Measurements from ENCODE around the gene ZNF77.
"Not testable (repeated sequence)": the region's sequence is repeated elsewhere in the genome, so short reads cannot be mapped to it uniquely, and the experiment has no call there.

Gene ZNF77

DNA sequence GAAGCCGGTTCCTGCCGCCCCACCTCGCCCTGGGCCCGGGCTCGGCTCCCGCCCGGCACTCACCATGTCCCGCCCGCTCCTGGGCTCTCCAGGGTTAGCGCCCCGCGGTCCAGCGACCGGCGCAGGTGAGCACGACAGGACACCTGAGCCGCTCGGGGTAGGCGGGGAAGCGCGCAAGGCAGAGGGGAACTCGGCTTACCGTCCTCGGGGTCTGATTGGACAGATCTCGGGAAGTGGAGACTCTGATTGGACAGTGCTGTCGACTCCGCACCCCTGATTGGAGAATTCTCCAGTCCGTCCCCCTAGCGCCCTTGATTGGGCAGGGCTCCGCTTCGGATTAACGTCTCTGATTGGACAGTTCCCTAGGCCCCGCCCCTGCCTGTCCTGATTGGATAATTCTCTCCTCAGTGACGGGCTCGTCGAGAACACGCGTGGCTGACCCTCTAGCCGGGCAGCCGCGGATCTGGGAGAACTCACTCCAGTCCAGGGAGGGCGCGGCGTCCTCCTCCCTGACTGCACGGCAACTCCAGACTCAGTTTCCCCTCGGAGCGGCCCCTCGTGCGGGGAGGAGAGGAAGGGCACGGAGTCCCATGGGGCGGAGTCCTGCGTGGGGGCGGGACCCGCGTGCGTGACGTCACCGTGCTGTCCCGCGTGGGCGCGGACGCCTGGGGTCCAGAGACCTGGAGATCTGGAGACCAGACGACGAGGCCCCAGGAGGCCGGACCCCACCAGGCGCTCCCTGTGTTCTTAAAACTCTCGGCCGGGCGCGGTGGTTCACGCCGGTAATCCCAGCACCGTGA lies at the start of gene ZNF77:
ZNF77 (minus strand) TSS at position 197 of the 800 bp plus-strand sequence; CDS start at position 66, 131 bp downstream.
- DNase-seq = peak; percentile 96

GRCh38 chr19:2993579-2993978 lies 48.8 kb upstream of the ZNF77 start:
- no peak for DNase-seq

DNA sequence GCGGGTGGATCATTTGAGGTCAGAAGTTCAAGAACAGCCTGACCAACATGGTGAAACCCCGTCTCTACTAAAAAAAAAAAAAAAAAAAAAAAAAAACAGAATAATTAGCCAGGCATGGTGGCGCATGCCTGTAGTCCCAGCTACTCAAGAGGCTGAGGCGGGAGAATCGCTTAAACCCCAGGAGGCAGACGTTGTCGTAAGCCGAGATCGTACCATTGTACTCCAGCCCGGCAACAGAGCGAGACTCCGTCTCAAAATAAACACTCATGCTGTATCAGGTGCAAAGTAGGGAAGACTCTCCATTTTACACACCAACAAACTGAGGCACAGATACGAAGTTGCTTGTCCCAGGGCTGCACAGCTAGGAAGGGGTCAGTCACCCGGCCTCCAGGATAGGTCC lies 48.2 kb upstream of the ZNF77 start:
- DNase-seq = no peak

GRCh38 chr19:2992333-2992732 lies 47.6 kb upstream of the ZNF77 start:
- DNase-seq = not testable (repeated sequence)

GRCh38 chr19:2989236-2989946 lies 44.6 kb upstream of the ZNF77 start:
- DNase-seq = no peak

DNA sequence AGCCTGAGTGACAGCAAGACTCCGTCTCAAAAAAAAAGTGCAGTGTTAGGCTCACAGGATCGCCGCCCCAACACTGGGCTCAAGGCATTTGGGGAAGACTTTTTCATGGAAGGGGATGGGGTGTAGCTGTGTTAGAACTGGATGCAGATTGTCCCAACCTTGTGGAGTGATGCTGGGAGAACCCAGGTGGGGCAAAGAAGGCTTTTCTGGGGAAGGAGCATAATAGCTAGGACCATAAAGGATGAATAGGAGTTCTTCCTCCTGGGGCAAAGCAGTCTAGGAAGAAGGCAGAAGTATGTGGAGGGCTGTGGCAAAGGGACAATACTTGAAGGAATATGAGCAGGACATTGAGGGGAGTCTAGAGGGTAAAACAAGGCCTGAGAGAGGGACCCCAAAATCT lies 43.8 kb upstream of the ZNF77 start:
- no peak for DNase-seq

DNA sequence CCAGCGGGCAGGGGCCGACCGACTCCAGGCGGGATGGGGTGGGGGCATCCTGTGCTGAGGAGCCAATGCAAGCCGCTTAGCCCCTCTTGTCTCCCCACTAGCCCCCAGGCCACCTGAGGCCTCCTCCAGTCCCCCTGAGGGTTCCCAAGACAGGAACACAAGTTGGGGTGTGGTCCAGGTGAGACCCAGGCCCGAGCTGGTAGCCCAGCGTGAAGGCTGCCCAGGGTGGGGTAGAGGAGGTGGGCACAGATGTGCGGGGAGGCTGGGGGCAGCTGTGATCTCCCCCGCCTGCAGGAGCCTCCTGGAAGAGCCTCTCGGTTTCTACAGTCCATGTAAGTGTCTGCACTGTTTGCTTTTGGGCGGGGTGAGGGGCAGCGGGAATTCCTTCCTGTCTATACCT lies 43.0 kb upstream of the ZNF77 start:
- no peak for DNase-seq

GRCh38 chr19:2986951-2987524 lies 42.3 kb upstream of the ZNF77 start:
- DNase-seq = no peak

DNA sequence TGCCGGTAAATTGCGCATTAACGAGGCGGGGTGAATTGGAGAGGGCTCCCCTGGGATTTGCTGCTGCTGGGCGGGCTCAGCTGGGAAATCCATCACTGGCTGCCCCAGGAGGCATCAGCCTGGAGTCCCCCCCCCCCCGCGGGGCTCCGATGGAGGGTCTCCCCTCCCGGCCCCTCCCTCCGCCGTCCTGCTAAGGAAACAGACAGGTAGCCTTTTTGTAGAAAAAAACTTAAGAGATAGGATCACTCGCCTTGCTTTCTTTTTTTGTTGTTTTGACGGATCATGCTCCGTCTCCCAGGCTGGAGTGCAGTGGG lies 39.4 kb upstream of the ZNF77 start:
- DNase-seq = no peak

- peak; percentile 75 for DNase-seq
Measured at GRCh38 chr19:2983351-2984214, 38.8 kb upstream of the ZNF77 start.

DNA sequence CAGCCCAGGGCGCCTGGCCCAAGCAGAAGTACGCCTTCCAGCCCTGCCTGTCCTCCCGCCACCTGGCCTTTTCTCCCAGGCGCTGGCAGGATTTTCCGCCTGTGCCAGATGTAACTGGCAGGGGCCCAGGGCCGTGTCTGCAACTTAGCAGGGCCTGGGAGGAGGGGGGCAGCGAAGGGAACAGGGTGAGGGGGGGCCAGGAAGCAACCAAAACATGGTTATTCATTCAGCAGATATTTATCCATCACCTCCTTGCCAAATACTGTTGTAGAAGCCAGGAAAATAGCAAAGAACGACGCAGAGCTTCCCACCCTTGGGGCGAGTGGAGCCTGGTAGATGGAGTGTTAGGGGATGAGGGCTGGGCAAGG lies 38.2 kb upstream of the ZNF77 start:
- peak; percentile 72 for DNase-seq

DNA sequence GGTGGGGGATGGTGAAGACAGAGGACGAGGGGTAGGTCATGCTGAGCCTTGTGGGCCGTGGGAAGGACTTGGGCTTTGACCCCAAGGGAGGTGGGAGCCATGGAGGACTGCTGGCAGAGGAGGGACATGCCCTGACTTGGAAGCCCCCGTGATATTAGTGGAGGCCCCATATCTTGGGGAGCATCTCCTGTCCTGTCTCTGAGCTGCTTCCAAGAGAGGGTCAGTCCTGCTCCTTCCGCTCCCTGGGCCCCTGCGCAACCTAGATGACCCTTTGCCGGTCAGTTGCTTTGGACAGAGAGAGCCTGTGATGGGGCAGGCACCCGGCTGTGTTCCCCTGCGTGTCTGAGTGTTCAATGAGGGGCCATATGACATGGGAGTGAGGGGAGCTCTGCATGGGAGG lies 37.8 kb upstream of the ZNF77 start:
- no peak for DNase-seq

- DNase-seq = no peak
Measured at GRCh38 chr19:2981898-2982297, 37.1 kb upstream of the ZNF77 start.

DNA sequence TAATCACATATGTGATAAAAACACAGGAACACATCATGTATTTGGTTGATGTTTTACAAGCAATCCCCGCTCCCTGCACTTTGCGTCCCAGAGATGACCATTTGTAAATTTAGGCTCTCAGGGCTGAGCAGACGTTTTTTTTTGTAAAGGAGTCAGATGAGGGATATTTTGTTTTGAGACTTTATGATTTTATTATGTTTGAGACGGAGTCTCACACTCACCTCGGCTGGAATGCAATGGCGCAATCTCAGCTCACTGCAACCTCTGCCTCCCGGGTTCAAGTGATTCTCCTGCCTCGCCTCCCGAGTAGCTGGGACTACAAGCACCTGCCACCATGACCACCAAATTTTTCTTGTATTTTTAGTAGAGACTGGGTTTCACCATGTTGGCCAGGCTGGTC lies 34.0 kb upstream of the ZNF77 start:
- DNase-seq = no peak

DNA sequence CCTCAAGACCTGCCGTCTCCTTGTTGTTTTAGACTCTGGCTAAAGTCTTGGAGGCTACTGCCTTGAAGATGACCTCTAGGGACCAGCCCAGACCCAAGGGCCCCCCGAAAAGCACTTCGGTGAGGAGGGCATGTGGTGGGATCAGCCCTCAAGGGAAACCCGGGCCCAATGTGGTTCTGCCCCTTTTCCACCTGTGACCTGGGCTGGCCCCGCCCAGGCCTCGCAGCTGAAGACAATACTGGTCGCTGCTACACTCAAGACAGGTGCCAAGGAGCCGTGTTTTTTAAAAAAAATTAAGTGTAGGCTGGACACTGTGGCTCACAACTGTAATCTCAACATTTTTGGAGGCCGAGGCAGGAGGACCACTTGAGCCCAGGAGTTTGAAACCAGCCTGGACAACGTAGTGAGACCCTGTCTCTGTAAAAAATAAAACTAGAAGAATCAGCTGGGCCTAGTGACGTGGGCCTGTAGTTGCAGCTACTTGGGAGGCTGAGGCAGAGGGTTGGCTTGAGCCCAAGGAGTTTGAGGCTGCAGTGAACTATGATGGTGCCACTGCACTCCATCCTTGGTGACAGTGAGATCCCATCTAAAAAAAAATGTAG lies 33.5 kb upstream of the ZNF77 start:
- no peak for DNase-seq

DNA sequence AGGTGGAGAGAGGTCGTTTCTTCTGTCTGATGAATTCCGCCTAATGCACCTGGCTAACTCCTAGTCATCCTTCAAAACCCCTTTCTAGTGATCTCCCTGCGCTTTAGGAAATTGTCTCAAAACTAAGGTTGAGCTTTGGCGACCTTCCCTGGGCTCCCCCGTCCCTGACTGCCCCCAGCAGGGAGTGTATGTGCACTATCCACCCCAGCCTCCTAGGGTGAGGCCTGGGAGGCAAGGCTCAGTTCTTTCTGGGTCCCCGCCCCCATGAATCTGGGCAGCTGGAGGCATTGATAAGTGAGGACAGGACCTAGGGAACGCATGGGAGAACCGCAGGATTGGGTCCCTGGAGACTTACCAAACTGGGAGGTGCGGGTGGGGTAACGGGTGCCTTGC lies 33.0 kb upstream of the ZNF77 start:
- no peak for DNase-seq

GRCh38 chr19:2977001-2977745 lies 32.4 kb upstream of the ZNF77 start, which contains the start of gene TLE6:
TLE6 (plus strand) TSS chr19:2977564; CDS start chr19:2978234, 670 bp downstream.
- peak; percentile 78 for DNase-seq

- DNase-seq = no peak
Measured at GRCh38 chr19:2976609-2977000, 31.8 kb upstream of the ZNF77 start.

DNA sequence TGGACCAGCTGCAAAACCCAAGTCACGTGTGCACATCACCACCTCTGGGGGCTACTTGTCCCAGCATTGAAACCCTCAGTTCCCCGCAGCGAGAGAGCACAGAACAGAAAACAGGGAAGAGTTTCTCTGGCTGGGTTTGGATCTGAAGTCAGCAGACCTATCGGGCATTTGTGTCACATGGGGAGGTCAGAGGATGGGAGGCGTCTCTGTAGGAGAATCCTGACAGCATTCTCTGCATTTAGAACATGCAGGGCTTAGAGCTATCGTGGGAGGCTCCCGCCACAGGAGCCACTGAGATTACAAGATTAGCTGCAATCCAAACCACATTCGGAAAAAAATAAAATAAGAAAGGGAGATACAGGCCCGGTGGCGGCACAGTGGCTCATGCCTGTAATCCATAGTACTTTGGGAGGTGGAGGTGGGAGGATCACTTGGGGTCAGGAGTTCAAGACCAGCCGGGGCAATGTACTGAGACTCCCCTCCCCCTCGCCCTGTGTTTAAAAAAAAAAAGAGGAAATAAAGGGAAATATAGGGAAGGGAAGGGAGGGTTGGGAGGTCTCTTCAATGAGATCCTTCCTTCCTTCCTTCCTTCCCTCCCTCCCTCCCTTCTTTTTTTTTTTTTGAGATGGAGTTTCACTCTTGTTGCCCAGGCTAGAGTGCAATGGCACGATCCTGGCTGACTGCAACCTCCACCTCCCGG lies 29.7 kb upstream of the ZNF77 start:
- no peak for DNase-seq

- no peak for DNase-seq
Measured at GRCh38 chr19:2973229-2973628, 28.5 kb upstream of the ZNF77 start.

GRCh38 chr19:2970201-2970835 lies 25.5 kb upstream of the ZNF77 start:
- DNase-seq = no peak

Measured in NCI-H2081 treated with DMSO at 0.1 percent for 48 hours (cell line).